Measurements from ENCODE around the gene LAT. TPM values are rescaled to one million over a fixed set of nuclear protein-coding genes. Genes with fewer than 3 reads are reported as not detected.
A peak's percentile ranks its signal among the peaks of the same experiment; 100 is the strongest.

Gene LAT
- total RNA-seq, 1 experiment from 2014 or later: 3.3 TPM

DNA sequence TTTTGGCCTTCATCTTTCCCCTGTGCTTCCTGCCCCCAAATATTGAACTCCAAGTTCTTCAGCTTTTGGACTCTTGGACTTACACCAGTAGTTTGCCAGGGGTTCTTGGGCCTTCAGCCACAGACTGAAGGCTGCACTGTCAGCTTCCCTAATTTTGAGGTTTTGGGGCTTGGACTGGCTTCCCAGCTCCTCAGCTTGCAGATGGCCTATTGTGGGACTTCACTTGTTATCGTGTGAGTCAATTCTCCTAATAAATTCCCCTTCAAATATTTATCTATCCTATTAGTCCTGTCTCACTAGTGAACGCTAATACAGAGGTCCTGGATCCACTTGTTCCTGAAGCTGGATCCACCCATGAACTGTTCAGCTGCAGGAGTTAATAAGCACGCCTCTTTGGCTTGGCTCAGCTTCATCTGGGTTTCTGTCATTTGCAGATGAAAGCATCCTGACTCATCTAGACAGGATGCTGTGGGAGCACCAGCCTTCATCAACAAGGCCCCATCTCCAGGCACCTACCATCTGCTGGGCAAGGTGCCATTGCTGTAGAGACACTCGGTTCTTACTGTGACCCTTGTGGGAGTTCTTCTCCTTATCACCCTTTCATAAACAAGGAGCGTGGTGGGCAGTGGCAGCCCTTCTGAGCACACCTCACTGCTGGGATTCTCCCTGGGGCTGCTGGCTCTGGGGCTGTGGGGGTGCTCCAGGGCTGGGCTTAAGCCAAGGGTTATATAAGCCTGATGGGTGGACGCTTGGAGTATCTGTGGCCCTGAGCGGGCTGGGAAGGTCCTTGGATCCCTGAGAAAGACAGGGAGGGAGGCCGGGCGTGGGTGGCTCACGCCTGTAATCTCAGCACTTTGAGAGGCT, 23.1 kb downstream of the LAT start:
- BruUV-seq (replicated peaks): no TSS peak
- DNase-seq (ENCODE audit: low read depth, low spot score): no peak
- no peak overlapping the region for H3K27ac ChIP-seq (ENCODE audit: low read depth, low read length)
- no peaks in the 10 kb centered on the region for H3K9me2 ChIP-seq (ENCODE audit: insufficient read depth)
- POLR2A ChIA-PET: no interaction called here
- intact Hi-C loops (cut with micrococcal nuclease): no loop called here
- peak overlapping the region; percentile 25; the same call in 1 of the 2 replicates for H3K4me2 ChIP-seq (ENCODE audit: low read length)
- H2AFZ ChIP-seq (ENCODE audit: low read depth, low read length, poor library complexity, severe bottlenecking): no peak overlapping the region
- no peaks in the 10 kb centered on the region for H3K9me3 ChIP-seq (ENCODE audit: control insufficient read depth in 1 of 2, insufficient read depth in 1 of 2, low read depth in 1 of 2, low read length in 2 of 2)
- H3K4me3 ChIP-seq (replicated peaks in 1 of 2; ENCODE audit: low read depth in 1 of 2, low read length in 2 of 2): no peak overlapping the region
- TF ChIP-seq TCF7L2 (IDR thresholded peaks at IDR 0.05; ENCODE audit: borderline replicate concordance, extremely low read depth, insufficient read depth, insufficient read length): peak; percentile 23
- TF ChIP-seq CBX3 (IDR thresholded peaks at IDR 0.05; ENCODE audit: low read depth): no peak
- RAD21 ChIA-PET (ENCODE audit: low non-redundant PET in 1 of 2, low total read pairs in 2 of 2, uncharacterized antibody in 2 of 2, unreplicated experiment in 2 of 2): no interaction called here
- H3K27me3 ChIP-seq (ENCODE audit: insufficient read depth, low read length): no peaks in the 10 kb centered on the region
- no peaks in the 10 kb centered on the region for H4K20me1 ChIP-seq (ENCODE audit: insufficient read depth)
- peaks cover 0 to 5% of the 10 kb centered on the region in 2 experiments; a peak in 2 of 4 replicates for H3K4me1 ChIP-seq (ENCODE audit: control insufficient read depth in 1 of 2, insufficient read depth in 2 of 2, low read length in 2 of 2)
- CTCF ChIA-PET: no interaction called here
- H3K9ac ChIP-seq (ENCODE audit: low read length): no peak overlapping the region
- ATAC-seq: no peak
- H3K79me2 ChIP-seq (ENCODE audit: insufficient read depth, low read length): no peaks in the 10 kb centered on the region
- no peaks in the 10 kb centered on the region for H3K36me3 ChIP-seq (ENCODE audit: control insufficient read depth in 1 of 2, insufficient read depth in 2 of 2, low read length in 2 of 2)

DNA sequence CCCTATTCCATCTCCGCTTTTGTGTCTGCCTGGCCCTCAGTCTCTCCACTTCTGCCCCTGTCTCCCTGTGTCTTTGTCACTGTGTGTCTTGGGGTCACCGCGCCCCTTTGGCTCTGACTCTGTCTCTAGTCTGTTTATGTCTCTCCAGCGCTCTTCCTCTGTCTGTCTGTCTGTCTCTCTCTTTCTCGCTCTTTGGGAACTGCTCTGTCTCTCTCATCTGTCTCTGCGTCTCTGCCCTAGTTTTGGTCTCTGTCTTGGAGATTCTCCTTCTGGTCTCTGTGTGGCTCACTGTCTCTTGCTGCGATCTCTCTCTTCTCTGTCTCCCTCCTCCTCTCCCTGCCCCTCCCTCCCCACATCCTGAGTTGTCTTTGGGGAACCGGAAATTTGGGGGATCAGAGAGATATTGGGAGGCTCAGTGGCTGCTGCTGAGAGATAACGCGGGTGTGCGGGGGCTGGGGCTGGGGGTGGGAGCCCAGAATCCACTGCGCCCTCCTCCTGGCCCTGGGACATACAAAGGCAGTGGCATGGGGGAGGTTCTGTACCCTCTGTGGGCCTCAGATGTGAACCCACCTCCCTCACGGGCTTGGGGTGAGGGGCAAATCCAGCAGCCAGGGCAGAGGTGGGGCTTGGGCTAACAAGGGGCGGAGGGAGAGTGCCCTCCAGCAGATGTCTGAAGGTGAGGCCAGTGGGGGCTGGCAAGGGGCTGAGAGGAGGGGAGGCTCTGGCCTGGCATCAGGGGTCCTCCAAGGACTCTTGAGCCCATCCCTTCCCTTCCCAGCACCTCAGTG, 24.4 kb downstream of the LAT start:
- intact Hi-C loops (cut with micrococcal nuclease): no loop called here
- Histone ChIP-seq H3K4me3 (replicated peaks in 1 of 2; ENCODE audit: low read depth in 1 of 2, low read length in 2 of 2) (no peak overlapping the region), H3K9me3 (ENCODE audit: control insufficient read depth in 1 of 2, insufficient read depth in 1 of 2, low read depth in 1 of 2, low read length in 2 of 2) (no peaks in the 10 kb centered on the region), H3K9ac (ENCODE audit: low read length) (no peak overlapping the region), H4K20me1 (ENCODE audit: insufficient read depth) (no peaks in the 10 kb centered on the region), H3K36me3 (ENCODE audit: control insufficient read depth in 1 of 2, insufficient read depth in 2 of 2, low read length in 2 of 2) (no peaks in the 10 kb centered on the region), H3K9me2 (ENCODE audit: insufficient read depth) (no peaks in the 10 kb centered on the region), H3K27me3 (ENCODE audit: insufficient read depth, low read length) (no peaks in the 10 kb centered on the region), H3K4me1 (ENCODE audit: control insufficient read depth in 1 of 2, insufficient read depth in 2 of 2, low read length in 2 of 2) (peaks cover 0 to 5% of the 10 kb centered on the region in 2 experiments; a peak in 2 of 4 replicates), H3K4me2 (ENCODE audit: low read length) (no peak overlapping the region), H3K27ac (ENCODE audit: low read depth, low read length) (no peak overlapping the region), H3K79me2 (ENCODE audit: insufficient read depth, low read length) (no peaks in the 10 kb centered on the region), H2AFZ (ENCODE audit: low read depth, low read length, poor library complexity, severe bottlenecking) (no peak overlapping the region)
- no peak for ATAC-seq
- ChIA-PET CTCF (no interaction called here), POLR2A (no interaction called here), RAD21 (ENCODE audit: low non-redundant PET in 1 of 2, low total read pairs in 2 of 2, uncharacterized antibody in 2 of 2, unreplicated experiment in 2 of 2) (no interaction called here)
- no TSS peak for BruUV-seq (replicated peaks)
- no peak for DNase-seq (ENCODE audit: low read depth, low spot score)
- no peak for TF ChIP-seq SIN3A (IDR thresholded peaks at IDR 0.05; ENCODE audit: low read depth)
- TF ChIP-seq, protein P1, sequence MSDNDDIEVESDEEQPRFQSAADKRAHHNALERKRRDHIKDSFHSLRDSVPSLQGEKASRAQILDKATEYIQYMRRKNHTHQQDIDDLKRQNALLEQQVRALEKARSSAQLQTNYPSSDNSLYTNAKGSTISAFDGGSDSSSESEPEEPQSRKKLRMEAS (IDR thresholded peaks at IDR 0.05): no peak
- no peak for TF ChIP-seq ZFX (IDR thresholded peaks at IDR 0.05)
- no peak for TF ChIP-seq EZH2 (IDR thresholded peaks at IDR 0.05)
- no peak for TF ChIP-seq RAD21 (IDR thresholded peaks at IDR 0.05; ENCODE audit: low read depth)
- TF ChIP-seq, protein P2, sequence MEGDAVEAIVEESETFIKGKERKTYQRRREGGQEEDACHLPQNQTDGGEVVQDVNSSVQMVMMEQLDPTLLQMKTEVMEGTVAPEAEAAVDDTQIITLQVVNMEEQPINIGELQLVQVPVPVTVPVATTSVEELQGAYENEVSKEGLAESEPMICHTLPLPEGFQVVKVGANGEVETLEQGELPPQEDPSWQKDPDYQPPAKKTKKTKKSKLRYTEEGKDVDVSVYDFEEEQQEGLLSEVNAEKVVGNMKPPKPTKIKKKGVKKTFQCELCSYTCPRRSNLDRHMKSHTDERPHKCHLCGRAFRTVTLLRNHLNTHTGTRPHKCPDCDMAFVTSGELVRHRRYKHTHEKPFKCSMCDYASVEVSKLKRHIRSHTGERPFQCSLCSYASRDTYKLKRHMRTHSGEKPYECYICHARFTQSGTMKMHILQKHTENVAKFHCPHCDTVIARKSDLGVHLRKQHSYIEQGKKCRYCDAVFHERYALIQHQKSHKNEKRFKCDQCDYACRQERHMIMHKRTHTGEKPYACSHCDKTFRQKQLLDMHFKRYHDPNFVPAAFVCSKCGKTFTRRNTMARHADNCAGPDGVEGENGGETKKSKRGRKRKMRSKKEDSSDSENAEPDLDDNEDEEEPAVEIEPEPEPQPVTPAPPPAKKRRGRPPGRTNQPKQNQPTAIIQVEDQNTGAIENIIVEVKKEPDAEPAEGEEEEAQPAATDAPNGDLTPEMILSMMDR (IDR thresholded peaks at IDR 0.05 in 2 of 3, conservative IDR thresholded peaks at IDR 0.05 in 1 of 3; ENCODE audit: borderline replicate concordance in 1 of 3, insufficient read depth in 1 of 3, low read depth in 2 of 3, low read length in 2 of 3): no peak
- TF ChIP-seq SP1 (IDR thresholded peaks at IDR 0.05; ENCODE audit: low read depth): no peak
- no peak for TF ChIP-seq POLR2AphosphoS5 (IDR thresholded peaks at IDR 0.05; ENCODE audit: low read depth, low read length)
- TF ChIP-seq POLR2A (IDR thresholded peaks at IDR 0.05; ENCODE audit: borderline replicate concordance, extremely low read depth, insufficient read depth, insufficient read length): no peak
- no peak for TF ChIP-seq TCF7L2 (IDR thresholded peaks at IDR 0.05; ENCODE audit: borderline replicate concordance, extremely low read depth, insufficient read depth, insufficient read length)
- TF ChIP-seq, protein P3, sequence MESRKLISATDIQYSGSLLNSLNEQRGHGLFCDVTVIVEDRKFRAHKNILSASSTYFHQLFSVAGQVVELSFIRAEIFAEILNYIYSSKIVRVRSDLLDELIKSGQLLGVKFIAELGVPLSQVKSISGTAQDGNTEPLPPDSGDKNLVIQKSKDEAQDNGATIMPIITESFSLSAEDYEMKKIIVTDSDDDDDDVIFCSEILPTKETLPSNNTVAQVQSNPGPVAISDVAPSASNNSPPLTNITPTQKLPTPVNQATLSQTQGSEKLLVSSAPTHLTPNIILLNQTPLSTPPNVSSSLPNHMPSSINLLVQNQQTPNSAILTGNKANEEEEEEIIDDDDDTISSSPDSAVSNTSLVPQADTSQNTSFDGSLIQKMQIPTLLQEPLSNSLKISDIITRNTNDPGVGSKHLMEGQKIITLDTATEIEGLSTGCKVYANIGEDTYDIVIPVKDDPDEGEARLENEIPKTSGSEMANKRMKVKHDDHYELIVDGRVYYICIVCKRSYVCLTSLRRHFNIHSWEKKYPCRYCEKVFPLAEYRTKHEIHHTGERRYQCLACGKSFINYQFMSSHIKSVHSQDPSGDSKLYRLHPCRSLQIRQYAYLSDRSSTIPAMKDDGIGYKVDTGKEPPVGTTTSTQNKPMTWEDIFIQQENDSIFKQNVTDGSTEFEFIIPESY (IDR thresholded peaks at IDR 0.05; ENCODE audit: extremely low read depth, insufficient replicate concordance, low read length): no peak
- no peak for TF ChIP-seq YY1 (IDR thresholded peaks at IDR 0.05; ENCODE audit: extremely low read depth, insufficient replicate concordance, low read depth, low read length)
- TF ChIP-seq FOSL1 (IDR thresholded peaks at IDR 0.05; ENCODE audit: low read depth): no peak

Data from HCT116 (cell line).